HepG2 (cell line): ENCODE results near the gene PMEL. TPM values are rescaled to one million over a fixed set of nuclear protein-coding genes. Genes with fewer than 3 reads are reported as not detected.

Experiments
- ADNP ChIP-seq: sonication (generic); formaldehyde crosslinking; IDR thresholded peaks from 2 replicates; pipeline ENCODE4 v1.4.0; 2020; ENCODE audit warnings: missing genetic modification reagents
- AGO1 ChIP-seq: fragments of 200-400 bp; formaldehyde crosslinking; IDR thresholded peaks from 2 replicates; pipeline ENCODE4 v1.6.1; 2017; ENCODE audit warnings: mild to moderate bottlenecking, low read depth, low read length, moderate library complexity; ENCODE audit not compliant: poor library complexity, severe bottlenecking
- CENPX ChIP-seq: sonication (generic); formaldehyde crosslinking; IDR thresholded peaks from 2 replicates; pipeline ENCODE4 v1.9.0; 2021; ENCODE audit warnings: mild to moderate bottlenecking, missing genetic modification reagents, moderate library complexity
- ELF1 ChIP-seq: sonication (generic); formaldehyde crosslinking; IDR thresholded peaks from 2 replicates; pipeline ENCODE4 v1.4.0; 2020; ENCODE audit warnings: missing genetic modification reagents
- ETV6 ChIP-seq: sonication (generic); formaldehyde crosslinking; conservative IDR thresholded peaks from 2 replicates; pipeline ENCODE4 v1.4.0; 2020; ENCODE audit warnings: missing genetic modification reagents
- HNRNPLL ChIP-seq: fragments of 200-400 bp; formaldehyde crosslinking; IDR thresholded peaks from 2 replicates; pipeline ENCODE4 v1.6.1; 2017; ENCODE audit warnings: mild to moderate bottlenecking, low read depth, low read length; ENCODE audit not compliant: poor library complexity, severe bottlenecking
- HOXD1 ChIP-seq: sonication (generic); formaldehyde crosslinking; IDR thresholded peaks from 2 replicates; pipeline ENCODE4 v1.5.0; 2020; ENCODE audit warnings: missing genetic modification reagents
- KDM6A ChIP-seq: IDR thresholded peaks from 2 replicates; pipeline ENCODE4 v1.6.1; 2016; ENCODE audit warnings: low read depth
- MED13 ChIP-seq: sonication (generic); formaldehyde crosslinking; IDR thresholded peaks from 2 replicates; pipeline ENCODE4 v1.5.0; 2020; ENCODE audit warnings: missing genetic modification reagents
- POLR2A ChIP-seq, 2 experiments: IDR thresholded peaks; 2 replicates each; pipeline ENCODE4 v1.6.1; 2011; ENCODE audit warnings: low read depth in 2 of 2, low read length in 2 of 2, mild to moderate bottlenecking in 1 of 2, moderate library complexity in 1 of 2; ENCODE audit not compliant: insufficient read depth in 1 of 2
- PPARG ChIP-seq: conservative IDR thresholded peaks from 2 replicates; pipeline ENCODE4 v1.6.1; 2016; ENCODE audit warnings: missing biosample characterization, missing genetic modification reagents
- RAD51 ChIP-seq: fragments of 450-650 bp; IDR thresholded peaks from 2 replicates; pipeline ENCODE4 v1.6.1; 2016; ENCODE audit warnings: borderline replicate concordance
- RXRA ChIP-seq: sonication (generic); formaldehyde crosslinking; IDR thresholded peaks from 2 replicates; pipeline ENCODE4 v1.5.1; 2020; ENCODE audit warnings: missing genetic modification reagents
- SETDB1 ChIP-seq: sonication (generic); formaldehyde crosslinking; IDR thresholded peaks from 2 replicates; pipeline ENCODE4 v1.5.1; 2020; ENCODE audit warnings: missing genetic modification reagents, mild to moderate bottlenecking, borderline replicate concordance
- SIX1 ChIP-seq: sonication (generic); formaldehyde crosslinking; IDR thresholded peaks from 2 replicates; pipeline ENCODE4 v1.4.0; 2020; ENCODE audit warnings: missing genetic modification reagents, borderline replicate concordance
- SRSF4 ChIP-seq: fragments of 200-400 bp; formaldehyde crosslinking; IDR thresholded peaks from one replicate; pipeline ENCODE4 v1.6.1; 2018; ENCODE audit warnings: mild to moderate bottlenecking, low read depth, low read length, moderate library complexity; ENCODE audit not compliant: poor library complexity, severe bottlenecking
- THAP11 ChIP-seq: IDR thresholded peaks from 2 replicates; pipeline ENCODE4 v1.6.1; 2016; ENCODE audit warnings: missing biosample characterization, missing genetic modification reagents
- XRCC5 ChIP-seq: fragments of 200-400 bp; formaldehyde crosslinking; optimal IDR thresholded peaks from 2 replicates; pipeline ENCODE3; 2017; ENCODE audit warnings: mild to moderate bottlenecking, low read length
- ZBTB8A ChIP-seq: sonication (generic); formaldehyde crosslinking; IDR thresholded peaks from 2 replicates; pipeline ENCODE4 v1.4.0; 2020; ENCODE audit warnings: mild to moderate bottlenecking, low read depth, missing genetic modification reagents, borderline replicate concordance
- ZNF10 ChIP-seq: sonication (generic); formaldehyde crosslinking; IDR thresholded peaks from 2 replicates; pipeline ENCODE4 v1.4.0; 2020; ENCODE audit warnings: mild to moderate bottlenecking, low read depth, missing genetic modification reagents, borderline replicate concordance
- ZNF138 ChIP-seq: sonication (generic); formaldehyde crosslinking; IDR thresholded peaks from 2 replicates; pipeline ENCODE4 v1.5.0; 2020; ENCODE audit warnings: mild to moderate bottlenecking, low read depth, missing genetic modification reagents
- ZNF160 ChIP-seq: sonication (generic); formaldehyde crosslinking; IDR thresholded peaks from 2 replicates; pipeline ENCODE4 v1.8.0; 2022; ENCODE audit warnings: mild to moderate bottlenecking, inconsistent platforms, missing genetic modification reagents
- ZNF225 ChIP-seq: sonication (generic); formaldehyde crosslinking; IDR thresholded peaks from 2 replicates; pipeline ENCODE4 v1.4.0; 2020; ENCODE audit warnings: mild to moderate bottlenecking, missing genetic modification reagents
- ZNF264 ChIP-seq: sonication (generic); formaldehyde crosslinking; IDR thresholded peaks from 2 replicates; pipeline ENCODE4 v1.4.0; 2020; ENCODE audit warnings: missing genetic modification reagents
- ZNF430 ChIP-seq: sonication (generic); formaldehyde crosslinking; IDR thresholded peaks from 2 replicates; pipeline ENCODE4 v1.9.0; 2021; ENCODE audit warnings: mild to moderate bottlenecking, missing genetic modification reagents
- ZNF484 ChIP-seq: sonication (generic); formaldehyde crosslinking; IDR thresholded peaks from 2 replicates; pipeline ENCODE4 v1.5.1; 2020; ENCODE audit warnings: mild to moderate bottlenecking, low read depth, missing genetic modification reagents, borderline replicate concordance
- ZNF552 ChIP-seq: sonication (generic); formaldehyde crosslinking; IDR thresholded peaks from 2 replicates; pipeline ENCODE4 v1.9.0; 2022; ENCODE audit warnings: missing genetic modification reagents, mild to moderate bottlenecking, borderline replicate concordance
- ZNF7 ChIP-seq: IDR thresholded peaks from 2 replicates; pipeline ENCODE4 v1.6.1; 2016; ENCODE audit warnings: missing biosample characterization, missing genetic modification reagents
- ZNF816 ChIP-seq: sonication (generic); formaldehyde crosslinking; IDR thresholded peaks from 2 replicates; pipeline ENCODE4 v1.8.0; 2022; ENCODE audit warnings: missing genetic modification reagents, mild to moderate bottlenecking, borderline replicate concordance
- ZNF883 ChIP-seq: sonication (generic); formaldehyde crosslinking; IDR thresholded peaks from 2 replicates; pipeline ENCODE4 v1.5.1; 2020; ENCODE audit warnings: mild to moderate bottlenecking, missing genetic modification reagents; ENCODE audit errors: not compliant biosample characterization
- polyA plus RNA-seq, 8 experiments: library from polyadenylated mRNA; depleted of rRNA in 3 of 8; stranded (reverse) in 7 of 8; unstranded in 1 of 8; fragments of >200 nt; fragmentation: Illumina TruSeq in 4 of 8; extraction: Trizol in 4 of 8; gene quantifications; 2 replicates each; pipeline versions ENCODE4 v1.2.1 to v1.2.3, GENCODE V29; 2011 to 2016; ENCODE audit warnings: low read depth in 4 of 8, missing spikeins in 1 of 8, mixed read lengths in 1 of 8; ENCODE audit not compliant: insufficient read depth in 1 of 8
- total RNA-seq, 5 experiments: library from RNA; depleted of rRNA; stranded (reverse); fragments of >200 nt; fragmentation: Illumina TruSeq; extraction: Trizol; gene quantifications; 2 replicates each; pipeline ENCODE4 v1.2.3, GENCODE V29; 2016; ENCODE audit warnings: low read depth in 1 of 5
- TF ChIP-seq, protein P1 (sequence below): sonication (generic); formaldehyde crosslinking; IDR thresholded peaks from 2 replicates; pipeline ENCODE4 v1.5.0; 2020; ENCODE audit warnings: missing genetic modification reagents
- TF ChIP-seq, protein P2 (sequence below): sonication (generic); formaldehyde crosslinking; IDR thresholded peaks from 2 replicates; pipeline ENCODE4 v1.4.0; 2020; ENCODE audit warnings: missing genetic modification reagents
- TF ChIP-seq, protein P3 (sequence below): sonication (generic); formaldehyde crosslinking; IDR thresholded peaks from 2 replicates; pipeline ENCODE4 v1.5.0; 2020; ENCODE audit warnings: missing genetic modification reagents

PMEL gene
- total and polyA plus RNA-seq, 2 of the 13 experiments (the other 11 are each of a cell fraction or from before 2014, with no cell fraction given) = 0.49 to 3.3 TPM

DNA sequence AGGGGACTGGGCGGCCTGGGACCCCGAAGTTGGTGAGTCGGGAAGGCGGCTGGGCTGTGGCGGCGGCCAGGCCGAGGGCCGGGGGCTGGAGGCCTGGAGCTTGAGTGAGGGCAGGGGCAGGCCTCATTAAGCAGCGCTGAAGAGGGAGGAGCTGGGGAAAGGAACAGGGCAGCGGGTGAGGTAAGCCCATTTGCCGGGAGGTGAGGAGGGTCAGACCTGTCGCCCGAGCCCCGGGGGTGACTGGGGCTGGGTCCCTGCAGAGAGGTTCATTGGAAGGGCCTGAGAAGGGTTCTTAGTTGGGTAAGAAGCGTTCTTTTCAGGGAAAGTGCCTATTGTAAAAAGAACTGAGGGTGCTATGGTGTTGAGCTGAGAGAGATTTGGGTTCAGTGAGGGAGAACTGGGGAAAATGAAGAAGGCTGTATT lies 8.5 kb upstream of the PMEL start (continued):
- TF ChIP-seq AGO1 = no peak
- no peak for TF ChIP-seq ZNF430 (CRISPR knock-in tag)
- TF ChIP-seq, protein P1, sequence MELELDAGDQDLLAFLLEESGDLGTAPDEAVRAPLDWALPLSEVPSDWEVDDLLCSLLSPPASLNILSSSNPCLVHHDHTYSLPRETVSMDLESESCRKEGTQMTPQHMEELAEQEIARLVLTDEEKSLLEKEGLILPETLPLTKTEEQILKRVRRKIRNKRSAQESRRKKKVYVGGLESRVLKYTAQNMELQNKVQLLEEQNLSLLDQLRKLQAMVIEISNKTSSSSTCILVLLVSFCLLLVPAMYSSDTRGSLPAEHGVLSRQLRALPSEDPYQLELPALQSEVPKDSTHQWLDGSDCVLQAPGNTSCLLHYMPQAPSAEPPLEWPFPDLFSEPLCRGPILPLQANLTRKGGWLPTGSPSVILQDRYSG (CRISPR knock-in tag) = no peak
- 0 out of 2 replicates have a peak, but pooled peaks have one; percentile 15 for TF ChIP-seq ETV6 (CRISPR knock-in tag)
- TF ChIP-seq SETDB1 (CRISPR knock-in tag) = no peak
- no peak for TF ChIP-seq ADNP (CRISPR knock-in tag)
- TF ChIP-seq PPARG (CRISPR knock-in tag) = no peak
- TF ChIP-seq, protein P2, sequence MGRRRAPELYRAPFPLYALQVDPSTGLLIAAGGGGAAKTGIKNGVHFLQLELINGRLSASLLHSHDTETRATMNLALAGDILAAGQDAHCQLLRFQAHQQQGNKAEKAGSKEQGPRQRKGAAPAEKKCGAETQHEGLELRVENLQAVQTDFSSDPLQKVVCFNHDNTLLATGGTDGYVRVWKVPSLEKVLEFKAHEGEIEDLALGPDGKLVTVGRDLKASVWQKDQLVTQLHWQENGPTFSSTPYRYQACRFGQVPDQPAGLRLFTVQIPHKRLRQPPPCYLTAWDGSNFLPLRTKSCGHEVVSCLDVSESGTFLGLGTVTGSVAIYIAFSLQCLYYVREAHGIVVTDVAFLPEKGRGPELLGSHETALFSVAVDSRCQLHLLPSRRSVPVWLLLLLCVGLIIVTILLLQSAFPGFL (CRISPR knock-in tag) = no peak
- no peak for TF ChIP-seq MED13
- no peak for TF ChIP-seq ZNF160
- TF ChIP-seq ZBTB8A = no peak
- no peak for TF ChIP-seq ZNF138 (CRISPR knock-in tag)
- TF ChIP-seq ZNF264 = no peak
- no peak for TF ChIP-seq POLR2A (IDR thresholded peaks at IDR 0.05; ENCODE audit: insufficient read depth in 1 of 2, low read depth in 2 of 2, low read length in 2 of 2)
- no peak for TF ChIP-seq ELF1
- TF ChIP-seq HOXD1 (CRISPR knock-in tag) = no peak
- TF ChIP-seq, protein P3, sequence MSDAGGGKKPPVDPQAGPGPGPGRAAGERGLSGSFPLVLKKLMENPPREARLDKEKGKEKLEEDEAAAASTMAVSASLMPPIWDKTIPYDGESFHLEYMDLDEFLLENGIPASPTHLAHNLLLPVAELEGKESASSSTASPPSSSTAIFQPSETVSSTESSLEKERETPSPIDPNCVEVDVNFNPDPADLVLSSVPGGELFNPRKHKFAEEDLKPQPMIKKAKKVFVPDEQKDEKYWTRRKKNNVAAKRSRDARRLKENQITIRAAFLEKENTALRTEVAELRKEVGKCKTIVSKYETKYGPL (CRISPR knock-in tag) = no peak
- no peak for TF ChIP-seq XRCC5
- no peak for TF ChIP-seq HNRNPLL
- 0 out of 2 replicates have a peak, but pooled peaks have one; percentile 13 for TF ChIP-seq ZNF484 (CRISPR knock-in tag)
- TF ChIP-seq ZNF816 = no peak
- no peak for TF ChIP-seq KDM6A
- peak; percentile 1 for TF ChIP-seq ZNF883 (CRISPR knock-in tag)
- 0 out of 2 replicates have a peak, but pooled peaks have one; percentile 38 for TF ChIP-seq ZNF552 (CRISPR knock-in tag)
- TF ChIP-seq ZNF10 (CRISPR knock-in tag) = no peak
- TF ChIP-seq ZNF7 (CRISPR knock-in tag) = no peak
- no peak for TF ChIP-seq THAP11 (CRISPR knock-in tag)
- TF ChIP-seq SIX1 = no peak
- no peak for TF ChIP-seq ZNF225 (CRISPR knock-in tag)
- TF ChIP-seq CENPX (CRISPR knock-in tag) = no peak
- no peak for TF ChIP-seq RXRA (CRISPR knock-in tag)
- TF ChIP-seq RAD51 = no peak
- TF ChIP-seq SRSF4 = no peak
